ENCODE measurements around the gene RBM33.
"Not testable (repeated sequence)": the region's sequence is repeated elsewhere in the genome, so short reads cannot be mapped to it uniquely, and the experiment has no call there.

The RBM33 gene

DNA sequence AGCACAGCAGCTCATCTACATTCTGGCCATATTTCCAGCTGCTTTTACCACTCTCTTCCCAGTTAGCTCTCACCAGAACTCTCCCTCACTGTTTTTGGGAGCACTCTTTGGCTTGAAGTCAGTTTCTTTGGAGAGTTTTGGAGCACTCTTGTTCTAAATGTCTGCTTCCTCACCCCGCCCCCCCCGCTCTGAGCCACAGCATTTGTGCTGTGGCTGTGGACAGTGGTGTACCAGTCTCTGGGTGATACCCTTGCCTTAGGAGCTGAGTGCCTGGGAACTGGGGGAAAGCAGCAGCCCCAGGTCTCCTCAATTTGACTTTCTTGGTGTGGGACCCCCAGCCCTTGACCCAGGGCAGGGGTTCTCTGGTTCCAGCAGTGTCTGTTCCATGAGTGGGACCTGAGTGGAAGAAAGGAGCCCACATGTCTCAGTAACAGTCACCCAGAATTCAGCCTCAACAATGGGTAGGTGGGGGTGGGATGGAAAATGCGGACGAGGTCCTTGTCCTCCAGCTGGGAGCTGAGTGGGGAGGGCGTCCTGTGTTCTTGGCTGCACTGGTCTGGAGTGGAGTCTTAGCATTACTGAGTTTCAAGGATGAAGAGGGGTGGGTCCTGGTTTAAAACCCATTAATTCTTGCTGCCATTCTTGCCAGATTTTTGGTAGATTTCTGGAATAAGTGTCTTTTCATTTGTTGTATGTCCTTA is 18.0 kb downstream of the RBM33 start:
- DNase-seq (ENCODE audit: low read depth) = no peak

DNA sequence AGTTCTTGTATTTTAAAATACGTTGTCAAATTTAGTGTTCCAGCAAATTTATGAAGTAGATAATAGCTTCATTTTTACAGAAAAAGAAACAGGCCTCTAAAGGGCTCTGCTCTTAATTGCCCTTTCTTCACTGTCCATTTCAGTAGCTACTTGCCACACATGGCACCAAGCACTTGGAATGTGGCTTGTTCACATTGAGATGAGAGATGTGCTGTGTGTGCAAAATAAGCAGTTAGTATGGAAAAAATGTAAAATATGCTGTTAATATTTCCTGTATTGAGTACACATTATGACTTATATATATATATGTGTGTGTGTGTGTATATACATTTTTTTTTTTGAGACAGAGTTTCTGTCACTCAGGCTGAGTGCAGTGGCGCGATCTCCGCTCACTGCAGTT is 19.5 kb downstream of the RBM33 start:
- no peak for DNase-seq (ENCODE audit: low read depth)

DNA sequence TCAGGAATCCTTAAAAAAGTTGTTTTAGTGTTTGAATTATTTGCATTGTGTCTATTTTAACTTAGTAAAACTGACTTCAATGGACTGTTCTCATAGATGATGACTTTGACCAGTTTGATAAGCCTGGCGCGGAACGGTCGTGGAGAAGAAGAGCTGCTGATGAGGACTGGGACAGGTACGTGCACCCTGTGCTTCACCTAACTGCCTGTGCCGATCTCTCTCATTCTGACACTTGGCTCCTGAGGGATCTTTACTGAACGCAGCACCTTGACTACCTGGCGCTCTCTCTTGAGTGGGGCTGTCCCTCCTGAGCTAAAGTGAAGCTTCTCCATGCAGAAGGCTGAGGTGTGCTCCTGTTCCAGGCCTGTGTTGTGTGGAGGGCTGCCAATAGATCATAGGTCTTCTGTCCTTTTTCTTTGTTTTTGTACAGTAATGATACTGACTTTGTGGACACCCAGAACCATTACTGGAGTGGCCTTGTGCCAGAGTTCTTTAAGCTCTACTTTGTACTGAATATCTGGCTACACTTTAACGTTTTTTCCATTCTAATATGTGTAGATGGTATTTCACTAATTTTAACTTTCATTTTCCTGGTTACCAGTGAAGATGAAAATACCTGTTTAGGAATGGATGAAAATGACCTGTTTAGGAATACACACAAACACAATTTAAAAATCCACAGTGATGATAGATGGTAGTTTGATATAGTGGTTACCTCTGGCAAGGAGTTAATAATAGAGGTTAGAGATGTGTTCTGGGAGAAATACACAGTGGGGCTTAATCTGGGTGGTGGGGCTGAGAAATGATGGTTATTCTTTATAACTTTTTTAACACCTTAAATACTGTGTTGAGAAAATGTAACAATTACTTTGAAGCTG is 20.9 kb downstream of the RBM33 start:
- no peak for DNase-seq (ENCODE audit: low read depth)

DNA sequence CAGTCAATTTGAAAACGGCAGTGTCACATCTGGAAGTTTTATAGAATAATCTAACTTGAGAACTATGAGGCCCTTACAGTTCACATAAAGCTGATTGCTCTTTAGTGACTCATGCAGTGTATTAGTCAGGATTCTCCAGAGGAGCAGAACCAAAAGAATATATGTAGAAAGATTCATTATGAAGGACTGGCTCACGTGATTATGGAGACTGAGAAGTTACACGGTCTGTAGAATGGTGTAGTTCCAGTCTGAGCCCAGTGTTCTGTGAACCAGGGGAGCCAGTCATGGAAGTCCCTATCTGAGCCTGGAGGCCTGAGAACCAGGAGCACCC is 21.5 kb downstream of the RBM33 start:
- DNase-seq (ENCODE audit: low read depth) = no peak

DNA sequence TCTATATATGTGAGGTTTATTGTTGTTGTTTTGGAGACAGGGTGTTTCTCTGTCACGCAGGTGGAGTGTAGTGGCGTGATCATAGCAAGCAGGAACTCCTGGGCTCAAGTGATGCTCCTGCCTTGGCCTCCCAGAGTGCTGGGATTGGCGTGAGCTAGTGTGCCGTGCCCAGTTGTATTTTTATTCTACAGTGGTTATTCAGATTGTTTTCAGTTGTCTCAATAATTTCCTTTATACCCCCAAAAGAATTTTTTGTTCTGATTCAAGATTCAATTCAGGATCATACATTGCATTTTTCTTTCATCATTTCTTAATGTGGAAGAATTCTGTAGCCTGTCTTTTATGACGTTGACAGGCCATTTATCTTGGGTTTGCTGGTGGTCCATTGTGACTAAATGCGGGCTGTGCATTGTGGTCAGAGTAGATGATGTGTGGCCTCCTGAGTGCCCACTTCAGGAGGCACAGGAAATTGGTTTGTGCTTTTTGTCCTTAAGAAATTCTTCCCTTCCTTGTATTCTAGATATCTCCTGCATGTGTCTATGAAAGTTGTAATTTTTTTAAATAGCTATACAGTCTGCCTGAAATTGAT is 22.9 kb downstream of the RBM33 start:
- DNase-seq (ENCODE audit: low read depth) = no peak

DNA sequence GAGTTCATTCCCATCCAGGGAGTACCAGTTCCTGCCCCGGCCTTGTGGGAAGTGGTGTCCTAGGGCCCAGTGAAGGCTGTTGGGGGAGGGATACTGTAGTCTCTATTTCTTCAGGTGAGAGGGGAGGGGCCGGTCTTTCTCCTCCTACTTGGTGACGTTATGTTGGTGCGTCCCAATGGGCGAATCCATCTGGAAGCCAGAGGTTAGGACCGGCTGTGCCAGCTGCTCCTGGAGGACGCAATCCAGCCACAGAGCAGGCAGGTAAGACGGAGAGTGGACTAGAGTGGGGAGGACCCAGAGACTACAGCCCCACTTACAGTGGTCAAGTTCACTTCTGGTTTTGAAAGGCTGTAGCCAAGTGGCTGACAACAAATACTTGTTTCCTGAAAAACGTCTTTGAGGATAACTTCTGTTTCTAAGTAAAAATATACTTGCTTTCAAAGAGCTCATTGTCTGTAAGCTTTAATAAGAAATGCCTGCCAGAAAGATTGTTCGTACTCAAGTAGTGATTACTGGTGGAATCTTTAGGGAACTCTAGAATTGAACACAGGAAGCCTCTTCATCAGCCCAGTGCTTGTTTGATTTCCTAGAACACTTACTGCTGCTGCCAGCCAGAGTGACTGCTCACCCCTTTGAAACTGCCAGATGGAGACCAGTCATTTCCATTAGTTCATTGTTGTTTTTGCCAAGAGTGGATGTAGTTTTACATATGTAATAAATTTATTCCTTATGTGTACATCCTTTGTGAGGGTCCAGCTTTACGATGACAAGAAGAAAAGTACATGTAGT is 25.4 kb downstream of the RBM33 start:
- DNase-seq (ENCODE audit: low read depth) = no peak

DNA sequence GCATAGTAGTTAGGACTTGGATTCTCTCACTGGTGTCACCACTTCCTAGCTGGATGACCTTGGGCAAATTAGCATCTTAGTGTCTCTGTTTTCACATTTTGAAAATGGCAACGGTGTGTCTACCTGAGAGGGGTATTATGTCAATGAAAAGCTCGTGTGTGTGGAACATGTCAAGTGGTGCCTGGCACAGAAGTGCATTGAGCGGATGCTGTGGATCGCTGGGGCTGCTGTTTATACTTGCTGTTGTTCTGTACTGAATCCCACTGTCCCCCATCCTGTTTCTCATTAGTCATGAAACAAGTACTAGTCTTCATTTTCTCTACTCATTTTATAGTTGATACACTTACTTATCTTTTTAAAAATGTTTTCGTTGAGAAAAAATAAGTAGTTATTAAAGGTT is 26.1 kb downstream of the RBM33 start:
- no peak for DNase-seq (ENCODE audit: low read depth)

DNA sequence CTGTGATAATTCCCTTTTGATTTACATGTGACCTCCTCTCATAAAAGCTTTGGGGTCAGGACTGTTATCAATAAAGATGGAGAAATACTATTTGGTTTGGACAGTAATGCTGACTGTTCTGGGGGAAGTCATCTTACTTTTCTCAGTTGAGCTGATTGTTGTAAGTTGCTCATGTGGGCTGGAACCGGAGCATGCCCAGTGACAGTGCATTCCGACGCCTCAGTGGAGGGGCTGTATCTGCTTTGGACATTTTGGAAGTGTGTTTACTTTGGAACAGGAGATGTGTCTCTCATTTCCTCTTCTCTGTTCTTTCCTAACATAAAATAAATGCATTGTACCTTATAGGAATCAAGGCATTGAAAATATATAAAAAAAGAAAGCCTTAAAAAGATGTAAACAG is 30.1 kb downstream of the RBM33 start:
- no peak for DNase-seq (ENCODE audit: low read depth)

DNA sequence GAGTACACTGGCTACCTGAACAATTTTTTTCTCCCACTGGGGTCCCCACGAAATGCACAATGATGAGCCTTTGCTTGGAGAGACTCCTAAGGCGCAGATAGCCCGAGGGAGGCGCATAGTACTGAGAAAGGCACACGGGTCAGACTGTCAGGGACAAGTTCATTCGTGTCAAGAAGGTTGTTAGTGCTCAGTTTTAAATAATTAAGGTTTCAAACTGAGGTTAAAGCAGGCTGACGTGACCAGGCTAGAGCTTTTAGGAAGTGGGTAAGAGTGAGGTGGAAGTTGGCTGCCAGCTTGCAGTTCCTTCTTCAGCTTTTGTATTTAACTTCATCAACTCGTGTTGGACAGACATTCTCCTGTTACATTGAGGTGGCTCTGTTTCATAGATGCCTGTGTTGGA is 31.6 kb downstream of the RBM33 start:
- no peak for DNase-seq (ENCODE audit: low read depth)

DNA sequence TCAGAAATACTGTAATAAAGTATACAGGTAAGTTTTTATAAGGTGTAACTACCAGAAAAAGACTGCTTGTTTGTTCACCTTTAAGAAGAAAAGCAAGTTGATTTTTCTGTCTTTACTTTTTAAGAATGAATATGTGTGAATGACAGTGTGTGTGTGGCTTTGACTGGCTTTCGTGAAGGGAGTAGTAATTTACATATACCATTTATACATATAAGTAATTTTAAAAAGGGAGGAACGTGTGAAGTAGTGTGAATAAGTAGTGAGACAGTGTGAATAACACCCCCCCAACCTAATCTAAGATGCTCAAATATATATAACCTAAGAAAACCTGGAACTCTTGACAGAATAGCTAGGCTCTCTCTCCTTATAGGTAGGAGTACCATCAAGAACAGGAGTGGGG is 33.2 kb downstream of the RBM33 start:
- no peak for DNase-seq (ENCODE audit: low read depth)

DNA sequence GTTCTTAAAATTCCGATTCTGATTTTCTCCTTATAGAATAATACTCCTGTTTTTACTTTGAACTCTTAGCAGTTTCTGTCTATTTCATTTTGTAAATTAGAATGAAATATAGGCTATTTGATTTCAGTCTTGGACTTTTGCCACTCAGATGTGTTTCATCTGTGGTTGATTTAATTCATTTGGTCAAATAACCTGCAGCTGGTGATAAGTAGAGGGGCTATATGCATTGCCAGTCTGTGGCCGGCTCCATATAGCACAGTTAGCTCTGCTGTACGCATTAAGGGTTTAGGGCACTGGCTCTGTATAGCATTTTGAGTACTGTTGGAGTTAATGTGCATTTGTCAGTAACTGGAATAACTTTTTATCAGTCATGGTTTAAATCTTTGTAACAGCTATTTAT is 35.7 kb downstream of the RBM33 start:
- DNase-seq (ENCODE audit: low read depth) = no peak

DNA sequence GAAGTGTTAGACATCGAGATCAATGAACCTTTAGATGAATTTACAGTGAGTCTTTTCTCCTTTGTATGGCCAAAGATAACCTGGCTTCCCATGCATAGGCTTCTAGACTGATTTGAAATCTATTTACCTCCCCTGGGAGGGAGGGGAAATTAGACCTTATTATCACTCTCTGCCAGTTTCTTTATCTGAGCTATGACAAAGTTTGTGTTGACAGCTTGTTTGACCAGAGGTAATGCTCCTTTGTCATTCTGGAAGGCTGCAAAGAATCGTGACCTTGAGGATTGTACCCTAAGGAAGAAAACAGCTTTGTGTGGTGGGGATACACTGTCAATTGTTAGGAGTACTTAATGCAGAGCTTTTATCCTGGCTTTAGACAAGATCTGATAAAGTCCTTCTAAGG is 36.4 kb downstream of the RBM33 start:
- no peak for DNase-seq (ENCODE audit: low read depth)

DNA sequence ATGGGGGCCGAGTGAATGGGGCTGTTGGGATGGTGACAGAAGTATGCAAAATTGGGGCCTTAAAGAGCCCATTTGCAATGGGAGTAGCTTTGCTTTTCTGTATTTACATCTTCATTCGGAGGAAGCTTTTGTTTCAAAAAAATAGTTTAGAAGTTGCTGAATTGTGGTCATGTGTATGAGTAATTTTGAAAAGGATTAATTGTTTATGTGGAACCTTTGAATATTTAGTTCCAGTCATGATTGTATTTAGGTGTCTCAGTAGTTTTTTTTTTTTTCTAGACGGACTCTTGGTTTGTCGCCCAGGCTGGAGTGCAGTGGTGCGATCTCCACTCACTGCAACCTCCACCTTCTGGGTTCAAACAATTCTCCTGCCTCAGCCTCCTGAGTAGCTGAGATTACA is 37.2 kb downstream of the RBM33 start:
- DNase-seq (ENCODE audit: low read depth) = no peak

DNA sequence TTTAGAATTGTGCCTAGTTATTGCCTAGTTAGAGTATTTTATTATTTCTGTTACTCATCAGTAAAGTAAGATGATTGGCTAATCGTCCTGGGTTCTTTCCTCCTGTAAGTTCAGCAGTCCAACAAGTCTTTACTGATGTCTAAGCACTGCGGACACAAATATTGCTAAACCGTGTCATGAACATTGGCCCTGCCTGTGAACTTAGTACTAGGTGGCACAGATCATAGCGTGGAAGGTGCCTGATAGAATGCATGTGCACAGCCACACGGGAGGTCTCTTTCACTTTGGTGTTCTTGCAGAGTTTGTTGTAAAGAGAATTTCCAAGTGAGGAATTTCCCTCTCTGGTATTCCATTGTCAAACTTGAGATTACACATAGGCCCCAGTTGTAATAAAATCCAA is 38.0 kb downstream of the RBM33 start:
- no peak for DNase-seq (ENCODE audit: low read depth)

DNA sequence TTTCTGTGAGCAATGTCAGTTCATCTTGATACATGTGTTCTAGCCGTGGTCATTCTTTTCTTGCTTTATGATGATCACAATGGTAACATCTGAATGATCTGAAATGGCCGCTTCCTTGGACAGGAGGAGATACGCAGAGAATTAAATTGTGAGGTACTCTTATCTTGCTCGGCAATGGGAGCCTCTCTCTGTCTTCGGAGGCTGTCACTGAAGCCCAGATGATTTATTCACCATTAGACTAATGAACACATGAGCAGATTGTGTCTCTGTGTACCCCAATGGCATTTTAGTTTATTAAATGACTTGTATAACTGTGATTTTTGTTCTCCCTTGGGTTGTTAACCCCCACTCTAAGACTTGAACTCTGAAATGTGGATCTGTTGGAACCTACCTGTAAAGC is 38.6 kb downstream of the RBM33 start:
- DNase-seq (ENCODE audit: low read depth) = no peak

DNA sequence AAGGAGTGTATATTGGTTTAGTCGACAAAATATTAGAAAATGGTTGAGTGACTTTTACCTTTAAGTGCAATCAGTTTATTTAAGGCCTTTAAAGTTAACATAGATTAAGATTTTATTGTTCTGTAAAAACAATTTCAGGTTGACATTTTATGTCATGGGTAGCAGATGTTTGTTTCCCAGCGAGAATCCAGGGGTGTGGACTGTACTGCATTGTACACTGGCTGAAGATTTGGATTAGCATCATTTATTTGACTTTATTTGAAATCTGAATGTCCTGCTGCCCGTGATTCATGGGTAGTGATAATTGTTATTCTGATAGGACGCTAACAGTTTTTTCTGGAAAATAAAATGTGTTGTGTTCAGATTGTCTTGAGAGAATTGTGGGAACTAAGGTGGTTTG is 39.3 kb downstream of the RBM33 start:
- no peak for DNase-seq (ENCODE audit: low read depth)

DNA sequence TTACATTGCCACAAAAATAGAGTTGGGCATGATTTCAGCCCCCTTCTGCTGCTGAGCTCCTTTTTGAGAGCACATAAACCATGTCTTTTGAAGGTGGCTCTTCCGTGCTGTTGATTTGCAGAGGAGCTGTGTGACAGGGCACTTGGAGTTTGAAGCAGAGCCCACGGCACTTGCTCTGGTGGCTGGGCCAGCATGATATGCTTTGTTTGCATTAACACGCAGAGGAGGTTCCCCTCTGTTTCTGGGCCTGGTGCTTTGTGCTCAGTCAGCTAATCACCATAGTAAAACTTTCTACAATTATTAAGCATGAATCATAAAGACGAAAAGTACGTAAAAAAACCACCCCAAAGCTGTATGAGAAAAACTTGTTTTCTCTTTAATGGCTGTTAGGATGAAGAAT is 40.1 kb downstream of the RBM33 start:
- no peak for DNase-seq (ENCODE audit: low read depth)

DNA sequence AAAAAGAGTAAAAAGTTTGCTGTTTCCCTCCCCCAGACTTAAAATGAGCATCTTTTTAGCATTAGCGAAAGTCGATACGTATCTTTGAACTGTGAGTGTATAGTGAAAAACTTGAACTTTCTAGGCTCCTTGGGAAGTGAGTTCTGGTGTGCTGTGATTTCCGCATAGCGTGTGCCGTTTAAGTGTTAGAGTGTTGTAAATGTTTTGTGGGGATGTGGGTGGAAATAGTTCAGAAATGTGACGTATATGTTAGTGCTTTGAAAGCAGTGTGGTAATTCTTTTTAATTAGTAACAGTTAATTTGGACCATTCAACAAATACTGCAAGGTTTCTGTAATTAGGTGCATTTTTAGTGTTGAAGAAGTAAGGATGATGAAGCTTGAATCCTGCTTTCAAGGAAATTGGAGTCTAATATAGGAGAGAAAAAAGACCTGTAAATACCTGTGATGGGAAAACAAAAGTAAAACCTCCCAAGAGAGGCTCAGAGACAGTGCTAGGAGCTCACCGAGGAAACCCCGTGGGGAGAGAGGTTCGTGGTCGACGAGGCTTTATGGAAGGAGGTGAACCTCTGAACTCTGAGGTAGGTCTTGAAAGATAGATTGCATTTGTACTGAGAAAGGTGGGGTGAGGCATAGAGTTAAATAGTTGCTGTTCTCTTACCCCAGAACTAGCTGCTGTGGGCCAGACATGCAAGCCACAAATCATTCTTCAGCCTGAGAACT is 40.8 kb downstream of the RBM33 start:
- no peak for DNase-seq (ENCODE audit: low read depth)

DNA sequence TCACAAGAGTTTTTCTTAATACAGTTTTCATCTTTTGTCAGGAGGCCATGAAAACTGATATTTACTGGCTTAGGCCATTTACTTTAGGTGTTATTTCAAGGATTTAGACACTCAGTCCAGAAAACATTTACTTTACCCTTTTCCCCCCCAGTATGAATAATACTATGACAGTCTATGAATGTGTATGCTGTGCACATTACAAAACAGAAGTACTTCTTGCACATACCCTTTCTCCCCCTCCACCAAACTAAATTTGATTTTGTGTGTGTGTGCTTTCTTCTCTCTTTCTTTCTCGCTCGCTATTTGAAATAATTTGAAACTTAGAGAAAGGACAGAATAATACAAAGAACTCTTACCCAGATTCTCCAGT is 41.3 kb downstream of the RBM33 start:
- DNase-seq (ENCODE audit: low read depth) = no peak

DNA sequence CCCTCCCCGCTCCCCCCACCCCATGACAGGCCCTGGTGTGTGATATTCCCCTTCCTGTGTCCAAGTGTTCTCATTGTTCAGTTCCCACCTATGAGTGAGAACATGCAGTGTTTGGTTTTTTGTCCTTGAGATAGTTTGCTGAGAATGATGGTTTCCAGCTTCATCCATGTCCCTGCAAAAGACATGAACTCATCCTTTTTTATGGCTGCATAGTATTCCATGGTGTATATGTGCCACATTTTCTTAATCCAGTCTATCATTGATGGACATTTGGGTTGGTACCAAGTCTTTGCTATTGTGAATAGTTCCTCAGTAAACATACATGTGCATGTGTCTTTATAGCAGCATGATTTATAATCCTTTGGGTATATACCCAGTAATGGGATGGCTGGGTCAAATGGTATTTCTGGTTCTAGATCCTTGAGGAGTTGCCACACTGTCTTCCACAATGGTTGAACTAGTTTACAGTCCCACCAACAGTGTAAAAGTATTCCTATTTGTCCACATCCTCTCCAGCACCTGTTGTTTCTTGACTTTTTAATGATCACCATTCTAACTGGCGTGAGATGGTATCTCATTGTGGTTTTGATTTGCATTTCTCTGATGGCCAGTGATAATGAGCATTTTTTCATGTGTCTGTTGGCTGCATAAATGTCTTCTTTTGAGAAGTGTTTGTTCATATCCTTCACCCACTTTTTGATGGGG is 42.3 kb downstream of the RBM33 start:
- not testable (repeated sequence) for DNase-seq (ENCODE audit: low read depth)

DNA sequence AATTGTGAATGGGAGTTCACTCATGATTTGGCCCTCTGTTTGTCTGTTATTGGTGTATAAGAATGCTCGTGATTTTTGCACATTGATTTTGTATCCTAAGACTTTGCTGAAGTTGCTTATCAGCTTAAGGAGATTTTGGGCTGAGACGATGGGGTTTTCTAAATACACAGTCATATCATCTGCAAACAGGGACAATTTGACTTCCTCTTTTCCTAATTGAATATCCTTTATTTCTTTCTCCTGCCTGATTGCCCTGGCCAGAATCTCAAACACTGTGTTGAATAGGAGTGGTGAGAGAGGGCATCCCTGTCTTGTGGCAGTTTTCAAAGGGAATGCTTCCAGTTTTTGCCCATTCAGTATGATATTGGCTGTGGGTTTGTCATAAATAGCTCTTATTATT is 43.8 kb downstream of the RBM33 start:
- DNase-seq (ENCODE audit: low read depth) = not testable (repeated sequence)
